COR-L47 (cell line): Measurements from ENCODE around the gene IPP.
"Not testable (repeated sequence)": the region's sequence is repeated elsewhere in the genome, so short reads cannot be mapped to it uniquely, and the experiment has no call there.

ENCODE experiments used
- DNase-seq: peaks from one replicate; lab custom pipeline; 2025; lab: John Stamatoyannopoulos, UW

Gene IPP

DNA sequence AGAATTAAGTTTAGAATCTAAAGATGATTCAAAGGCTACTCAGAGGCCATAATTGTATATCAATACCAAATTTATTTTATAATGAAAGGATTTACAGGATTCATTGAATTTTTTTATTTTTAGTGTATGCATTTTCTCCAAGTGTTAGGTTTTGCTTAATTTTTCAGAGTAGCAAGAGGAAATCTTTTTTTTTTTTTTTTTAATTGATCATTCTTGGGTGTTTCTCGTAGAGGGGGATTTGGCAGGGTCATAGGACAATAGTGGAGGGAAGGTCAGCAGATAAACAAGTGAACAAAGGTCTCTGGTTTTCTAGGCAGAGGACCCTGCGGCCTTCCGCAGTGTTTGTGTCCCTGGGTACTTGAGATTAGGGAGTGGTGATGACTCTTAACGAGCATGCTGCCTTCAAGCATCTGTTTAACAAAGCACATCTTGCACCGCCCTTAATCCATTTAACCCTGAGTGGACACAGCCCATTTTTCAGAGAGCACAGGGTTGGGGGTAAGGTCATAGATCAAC, 10.8 kb downstream of the IPP start:
- DNase-seq: not testable (repeated sequence)

DNA sequence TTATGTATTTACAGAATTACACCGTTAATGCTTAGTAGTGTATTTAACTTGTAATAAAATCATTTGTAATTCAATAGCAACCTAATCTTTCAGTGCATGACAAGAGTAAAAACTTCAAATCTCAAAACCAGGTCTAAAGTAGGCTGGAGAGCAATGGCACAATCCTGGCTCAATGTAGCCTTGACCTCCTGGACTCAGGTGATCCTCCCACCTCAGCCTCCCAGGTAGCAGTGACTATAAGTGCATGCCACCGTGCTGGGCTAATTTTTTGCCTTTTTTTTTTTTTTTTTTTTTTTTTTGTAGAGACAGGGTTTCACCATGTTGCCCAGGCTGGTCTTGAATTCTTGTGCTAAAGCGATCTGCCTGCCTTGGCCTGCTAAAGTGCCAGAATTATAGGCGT, 11.3 kb downstream of the IPP start:
- no peak for DNase-seq

DNA sequence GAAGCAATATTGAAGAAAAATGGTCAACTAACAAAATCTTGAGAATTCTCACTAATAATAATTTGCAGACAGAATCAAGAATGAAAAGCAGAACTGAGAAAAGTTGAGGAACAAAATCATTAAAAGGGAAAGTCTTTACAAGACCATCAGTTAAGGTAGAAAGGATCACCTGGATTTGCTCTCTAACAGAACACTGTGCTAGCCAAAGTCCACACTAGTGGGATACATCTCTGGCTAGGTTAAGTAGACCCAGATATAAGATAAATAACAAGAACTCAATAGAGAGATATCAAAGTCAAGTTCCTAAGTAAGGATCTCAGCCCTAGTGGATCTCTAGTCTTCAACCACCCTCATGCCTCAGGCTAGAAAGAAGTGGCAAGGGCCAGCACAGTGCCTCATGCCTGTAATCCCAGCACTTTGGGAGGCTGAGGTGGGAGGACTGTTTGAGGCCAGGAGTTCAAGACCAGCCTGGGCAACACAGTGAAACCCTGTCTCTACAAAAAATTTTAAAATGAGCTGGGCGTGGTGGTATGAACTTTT, 19.6 kb downstream of the IPP start:
- no peak for DNase-seq

DNA sequence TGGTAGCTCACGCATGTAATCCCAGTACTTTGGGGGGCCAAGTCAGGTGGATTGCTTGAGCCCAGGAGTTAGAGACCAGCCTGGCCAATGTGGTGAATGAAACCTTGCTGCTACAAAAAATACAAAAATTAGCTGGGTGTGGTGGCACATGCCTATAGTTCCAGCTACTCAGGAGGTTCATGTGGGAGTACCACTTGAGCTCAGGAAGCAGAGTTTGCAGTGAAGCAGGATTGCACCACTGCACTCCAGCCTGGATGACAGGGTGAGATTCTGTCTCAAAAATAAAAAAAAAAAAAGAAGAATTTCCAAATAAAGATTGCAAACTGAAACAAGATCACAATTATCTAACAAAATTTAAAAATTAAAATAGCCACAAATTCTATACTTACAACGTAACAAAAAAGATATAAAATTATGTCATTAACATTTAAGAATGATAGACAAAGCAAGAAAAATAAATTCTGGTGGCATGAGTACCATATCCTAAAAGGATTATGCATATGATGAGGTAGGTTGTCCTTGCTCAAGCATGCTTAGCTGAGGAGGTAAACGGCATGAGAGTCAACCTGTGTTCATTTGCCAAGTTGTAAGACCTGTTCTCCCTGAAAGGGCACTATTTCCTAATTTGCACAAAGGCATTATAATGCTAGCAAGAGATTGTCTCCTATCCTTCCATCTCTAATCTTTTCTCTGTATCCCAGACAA, 20.2 kb downstream of the IPP start:
- no peak for DNase-seq

DNA sequence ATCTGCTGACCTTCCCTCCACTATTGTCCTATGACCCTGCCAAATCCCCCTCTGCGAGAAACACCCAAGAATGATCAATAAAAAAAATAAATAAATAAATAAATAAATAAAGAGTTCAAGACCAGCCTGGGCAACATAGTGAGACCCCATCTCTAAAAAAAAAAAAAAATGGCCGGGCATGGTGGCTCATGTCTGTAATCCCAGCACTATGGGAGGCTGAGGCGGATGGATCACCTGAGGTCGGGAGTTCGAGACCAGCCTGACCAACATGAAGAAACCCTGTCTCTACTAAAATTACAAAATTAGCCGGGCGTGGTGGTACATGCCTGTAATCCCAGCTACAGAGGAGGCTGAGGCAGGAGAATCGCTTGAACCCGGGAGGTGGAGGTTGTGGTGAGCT, 24.4 kb downstream of the IPP start:
- DNase-seq: not testable (repeated sequence)

DNA sequence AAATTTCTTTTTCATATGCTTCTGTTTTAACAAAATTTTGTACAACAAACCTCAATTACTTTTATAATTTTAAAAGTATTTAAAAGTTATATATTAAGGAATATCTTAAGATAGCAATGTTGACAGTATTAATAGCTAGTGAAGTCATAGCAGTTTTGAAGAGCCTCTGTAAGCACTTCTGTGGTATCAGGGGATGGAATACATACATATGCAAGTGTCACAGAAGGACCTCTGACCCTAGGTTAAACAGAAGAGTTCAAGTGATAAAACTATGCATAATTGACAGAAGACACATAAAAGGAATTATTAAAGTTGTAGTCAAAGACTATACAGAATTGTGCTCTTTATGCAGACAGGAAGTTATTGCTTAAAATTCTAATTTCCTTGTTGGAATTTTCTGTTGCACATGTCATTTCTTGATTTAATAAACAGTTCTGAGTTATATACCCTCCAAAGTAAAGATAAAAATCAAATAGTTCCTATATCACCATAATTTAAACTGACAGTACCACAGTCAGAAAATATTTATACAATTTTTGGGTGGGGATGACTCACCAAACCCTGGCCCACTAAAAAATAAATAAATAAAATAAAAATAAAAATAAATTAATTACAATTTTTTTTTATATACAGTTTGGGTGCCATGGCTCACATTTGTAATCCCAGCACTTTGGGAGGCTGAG, 27.1 kb downstream of the IPP start:
- no peak for DNase-seq

DNA sequence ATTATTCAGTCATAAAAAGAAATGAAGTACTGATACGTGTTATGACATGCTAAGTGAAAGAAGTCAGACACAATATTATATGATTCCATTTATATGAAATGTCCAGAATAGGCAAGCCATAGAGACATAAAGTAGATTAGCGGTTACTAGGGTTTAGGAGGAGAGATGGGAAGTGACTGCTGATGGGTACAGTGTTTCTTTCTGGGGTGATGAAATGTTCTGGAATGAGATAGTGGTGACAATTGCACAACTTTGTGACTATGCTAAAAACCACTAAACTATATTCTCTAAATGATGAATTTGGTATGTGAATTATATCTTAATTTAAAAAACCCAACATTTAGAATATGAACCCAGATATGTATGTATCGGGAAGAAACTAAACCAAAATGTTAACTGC, 27.6 kb downstream of the IPP start:
- DNase-seq: no peak

DNA sequence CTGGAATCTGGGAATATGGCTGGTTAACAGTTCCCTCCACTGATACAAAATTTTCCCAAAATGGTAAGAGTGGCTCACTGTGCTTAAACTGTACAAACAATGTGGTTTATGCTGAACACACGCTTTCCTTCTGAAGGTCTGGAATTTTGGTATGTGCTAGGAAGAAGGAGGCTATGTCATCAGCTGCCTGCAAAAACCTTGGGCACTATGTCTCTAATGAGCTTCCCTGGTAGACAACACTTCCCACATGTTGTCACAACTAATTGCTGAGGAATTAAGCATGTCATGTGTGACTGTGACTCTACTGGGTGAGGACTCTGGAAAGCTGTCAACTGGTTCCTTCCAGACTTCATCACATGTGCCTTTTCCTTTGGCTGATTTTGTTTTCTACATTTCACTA, 29.2 kb downstream of the IPP start:
- no peak for DNase-seq

DNA sequence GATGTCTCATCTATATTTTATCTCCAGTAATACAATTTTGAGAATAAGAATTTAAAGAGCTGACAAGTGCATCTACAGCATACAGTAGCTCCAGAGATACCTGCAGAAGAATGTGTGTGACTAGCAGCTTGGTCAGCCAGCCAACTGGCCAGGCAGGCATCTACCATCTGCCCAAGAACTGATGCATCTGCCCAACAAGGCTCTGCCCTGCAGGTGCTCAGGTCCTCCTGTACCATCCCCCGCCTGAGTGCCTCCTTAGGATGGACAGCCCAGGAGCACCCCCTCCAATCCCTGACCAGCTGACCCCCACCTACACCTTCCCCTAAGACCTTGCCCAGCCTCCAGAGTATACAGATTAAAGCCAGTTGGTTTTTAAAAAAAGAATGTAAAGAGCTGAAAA, 32.2 kb downstream of the IPP start:
- DNase-seq: no peak

DNA sequence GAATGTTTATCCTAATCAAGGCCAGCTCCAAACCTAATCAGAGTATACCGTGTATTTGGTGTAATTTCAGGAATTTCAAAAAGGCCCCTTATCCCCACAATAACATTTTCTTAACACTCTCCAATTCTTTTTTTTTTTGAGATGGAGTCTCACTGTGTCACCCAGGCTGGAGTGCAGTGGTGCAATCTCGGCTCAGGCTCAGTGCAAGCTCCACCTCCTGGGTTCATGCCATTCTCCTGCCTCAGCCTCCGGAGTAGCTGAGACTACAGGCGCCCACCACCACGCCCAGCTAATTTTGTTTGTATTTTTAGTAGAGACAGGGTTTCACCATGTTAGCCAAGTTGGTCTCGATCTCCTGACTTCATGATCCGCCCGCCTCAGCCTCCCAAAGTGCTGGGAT, 33.1 kb downstream of the IPP start:
- not testable (repeated sequence) for DNase-seq

DNA sequence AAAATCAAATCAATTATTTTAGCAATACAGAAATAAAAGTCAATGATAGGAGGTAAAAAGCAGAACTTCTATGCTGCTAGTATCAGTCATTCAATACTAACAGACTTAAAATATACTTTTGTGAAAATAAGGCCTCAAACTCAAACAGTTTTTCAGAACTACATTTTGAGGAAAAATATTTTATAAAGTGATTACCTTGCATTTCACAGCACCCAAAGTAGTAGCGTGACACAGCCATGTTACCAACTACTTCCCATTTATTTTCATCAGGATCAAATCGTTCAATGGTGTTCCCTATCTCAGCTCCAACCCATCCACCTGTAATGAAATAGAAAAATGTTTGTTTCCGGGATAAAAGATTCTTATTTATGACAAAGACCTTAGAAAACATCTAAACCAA, 33.8 kb downstream of the IPP start:
- no peak for DNase-seq

DNA sequence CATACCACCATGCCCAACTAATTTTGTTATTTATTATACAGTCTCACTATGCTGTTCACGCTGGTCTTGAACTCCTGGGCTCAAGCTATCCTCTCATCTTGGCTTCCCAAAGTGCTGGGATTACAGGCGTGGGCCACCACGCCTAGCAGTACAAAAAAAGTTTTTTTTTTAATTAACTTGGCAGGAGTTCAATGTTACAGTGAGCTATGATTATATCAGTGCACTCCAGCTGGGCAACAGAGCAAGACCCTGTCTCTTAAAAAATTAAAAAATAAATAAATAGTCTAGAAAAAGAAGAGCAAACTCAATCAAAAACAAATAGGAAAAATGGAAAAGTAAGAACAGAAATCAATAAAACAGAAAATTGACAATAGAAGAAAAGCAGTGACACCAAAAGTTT, 36.7 kb downstream of the IPP start:
- DNase-seq: no peak

DNA sequence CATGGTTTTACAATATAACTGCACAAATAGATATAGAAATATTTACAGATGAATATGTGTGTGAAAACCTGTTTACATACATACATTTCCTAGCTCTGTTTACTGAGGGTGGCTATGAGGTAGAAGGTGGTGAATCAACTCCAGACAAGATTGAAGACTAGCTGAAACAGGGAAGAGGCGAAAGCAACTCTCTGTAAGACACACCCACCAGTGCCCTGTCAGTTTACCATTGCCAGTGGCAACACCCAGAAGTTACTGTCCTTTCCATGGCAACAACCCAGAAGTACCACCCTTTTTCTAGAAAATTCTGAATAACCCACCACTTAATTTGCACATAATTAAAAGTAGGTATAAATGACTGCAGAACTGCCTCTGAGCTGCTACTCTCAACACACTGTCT, 45.8 kb downstream of the IPP start:
- no peak for DNase-seq

DNA sequence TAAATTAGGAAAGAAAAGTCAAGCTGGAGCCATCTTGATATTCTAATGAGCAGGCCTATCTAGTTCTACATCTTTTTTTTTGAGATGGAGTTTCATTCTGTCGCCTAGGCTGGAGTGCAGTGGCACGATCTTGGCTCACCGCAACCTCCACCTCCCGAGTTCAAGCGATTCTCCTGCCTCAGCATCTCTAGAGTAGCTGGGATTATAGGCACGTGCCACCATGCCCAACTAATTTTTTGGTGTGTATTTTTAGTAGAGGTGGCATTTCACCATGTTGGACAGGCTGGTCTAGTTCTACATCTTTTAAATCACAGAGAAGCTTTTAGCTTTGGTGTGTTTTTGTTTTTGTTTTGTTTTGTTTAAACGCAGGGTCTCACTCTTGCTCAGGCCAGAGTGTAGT, 55.6 kb downstream of the IPP start:
- no peak for DNase-seq

DNA sequence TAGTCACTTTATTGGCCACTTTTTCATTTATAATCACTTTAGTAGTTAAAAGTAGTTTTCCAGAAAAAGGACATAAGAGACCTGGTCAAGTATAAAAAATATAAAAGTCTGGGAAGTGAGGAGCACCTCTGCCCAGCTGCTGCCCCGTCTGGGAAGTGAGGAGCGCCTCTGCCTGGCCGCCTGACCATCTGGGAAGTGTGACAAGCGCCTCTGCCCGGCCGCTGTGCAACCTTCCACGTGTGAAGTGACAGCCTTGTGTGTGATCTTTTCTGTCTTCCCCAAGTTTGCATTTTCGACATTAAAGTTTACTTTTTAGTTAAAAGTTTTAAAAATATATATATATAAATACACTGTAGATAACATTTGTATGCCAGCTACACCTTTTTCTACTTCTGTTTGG, 56.6 kb downstream of the IPP start:
- DNase-seq: not testable (repeated sequence)

DNA sequence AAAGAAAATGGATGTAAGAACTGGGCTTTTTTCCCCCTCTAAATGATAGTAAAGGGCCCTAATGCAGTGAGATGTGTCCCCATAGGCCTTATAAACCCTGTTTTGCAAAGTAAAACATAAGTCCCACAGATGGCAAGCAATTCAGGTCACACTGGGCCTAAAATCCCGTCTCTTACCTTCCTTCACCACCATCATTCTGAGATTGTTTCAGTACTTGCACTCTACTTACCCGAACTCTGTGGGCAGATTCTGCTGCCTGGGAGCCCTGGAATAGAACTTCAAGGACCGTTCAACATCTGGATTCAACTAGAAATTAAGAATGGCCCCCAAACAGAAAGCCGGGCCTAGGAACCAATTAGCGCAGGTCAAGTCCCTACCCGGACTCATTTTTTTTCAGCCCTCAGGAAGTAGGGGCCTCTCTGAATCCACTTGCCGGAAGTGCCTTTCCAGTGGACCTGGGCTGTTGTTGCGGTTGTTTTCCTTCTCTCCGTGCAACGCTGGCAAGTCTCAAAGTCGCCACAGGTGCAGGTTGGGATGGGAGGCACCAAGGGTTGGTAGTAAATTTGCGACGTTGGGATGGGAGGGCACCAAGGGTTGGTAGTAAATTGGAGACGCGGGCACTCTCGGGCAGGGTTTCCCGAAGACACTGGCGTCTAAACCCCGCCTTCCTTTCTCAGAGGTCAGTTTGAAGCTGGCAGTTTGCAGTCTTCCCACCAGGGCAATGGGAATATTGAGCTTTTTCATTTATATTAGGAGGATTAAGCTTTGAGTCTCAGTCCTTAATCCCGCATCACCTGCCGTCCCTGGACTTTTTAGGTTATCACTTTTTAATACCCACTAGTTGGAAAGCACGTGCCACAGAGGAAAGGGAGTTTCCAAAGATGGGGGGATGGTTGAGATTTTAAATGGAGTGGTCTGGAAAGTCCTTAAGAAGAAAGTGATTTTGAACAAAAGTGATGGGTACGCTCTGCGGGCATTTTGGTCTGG, 62.4 kb downstream of the IPP start, which contains the start of gene TMEM69:
Gene TMEM69, plus strand, starts transcription at position 428 of the 987 bp plus-strand sequence. CDS start 2,888 bp downstream, outside the sequence.
- DNase-seq: peak; percentile 61

DNA sequence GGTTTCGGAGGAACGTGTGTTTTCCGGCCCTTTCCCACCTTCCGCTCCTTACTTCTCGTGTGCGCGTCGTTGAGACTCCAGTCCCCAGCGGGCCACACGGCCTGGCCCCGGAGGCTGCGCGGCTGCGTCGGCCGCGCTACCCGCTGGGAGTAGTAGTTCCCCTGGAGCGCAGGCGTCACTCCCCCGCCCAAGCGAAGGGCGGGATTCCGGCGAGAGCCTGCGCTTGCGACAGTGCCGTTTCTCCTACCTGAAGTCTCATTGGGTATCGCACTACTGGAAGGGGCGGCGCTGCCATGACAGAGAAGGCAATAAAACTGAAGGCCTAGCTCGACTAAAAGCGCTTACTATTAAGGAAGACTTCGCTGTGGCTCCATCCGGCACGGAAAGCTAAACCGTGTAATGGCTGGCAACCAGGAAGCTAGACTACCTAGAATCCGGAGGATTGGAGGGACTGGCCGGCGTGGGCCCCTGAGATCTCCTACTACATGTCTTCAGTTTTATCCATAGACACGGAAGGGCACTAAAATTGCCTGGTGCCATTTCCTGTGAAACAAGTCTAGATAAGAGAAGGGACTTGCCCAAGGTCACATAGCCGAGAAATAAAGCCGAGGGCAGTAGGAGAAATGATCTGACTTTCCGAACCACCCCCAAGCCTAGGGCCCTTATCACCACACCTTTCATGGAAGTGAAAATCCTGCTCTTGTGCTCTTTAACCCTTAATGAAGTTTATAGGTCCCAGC, 63.3 kb downstream of the IPP start:
- DNase-seq: peak; percentile 92

DNA sequence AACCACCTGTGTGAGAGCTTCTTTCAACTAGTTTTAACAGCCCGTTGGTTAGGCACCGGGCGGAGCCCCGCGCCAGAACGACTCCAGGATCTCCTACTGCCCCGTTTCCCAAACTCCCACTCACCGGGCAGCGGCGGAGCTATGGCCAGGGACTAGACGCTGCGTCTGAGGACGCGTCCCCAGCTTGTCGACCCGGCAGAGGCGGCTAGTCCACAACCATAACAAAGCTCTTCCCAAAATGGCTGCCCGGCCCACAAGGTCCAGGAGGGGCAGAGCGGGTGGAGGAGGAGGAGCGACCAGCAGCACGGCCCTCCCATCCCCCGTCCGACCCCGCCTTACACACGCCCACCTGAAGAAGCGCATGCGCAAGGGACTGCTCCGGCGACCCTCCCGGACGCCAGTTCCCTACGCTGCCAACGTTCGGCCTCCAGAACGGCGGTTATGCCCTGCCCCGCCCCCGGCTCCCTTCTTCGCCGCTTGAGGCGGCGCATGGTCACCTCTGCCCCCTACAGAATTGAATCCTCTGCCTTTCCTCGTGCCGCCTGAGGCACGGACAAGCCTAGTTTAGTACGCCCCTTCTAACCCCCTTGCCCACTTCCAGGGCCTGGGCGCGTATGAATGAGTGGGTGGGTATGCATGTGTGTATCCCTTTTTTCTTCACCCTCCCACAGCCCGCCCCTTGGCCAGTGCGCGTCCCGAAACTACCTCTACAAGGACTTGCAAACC, 64.0 kb downstream of the IPP start, which contains the start of gene GPBP1L1:
Gene GPBP1L1, minus strand, starts transcription at position 246 of the 726 bp plus-strand sequence. CDS start 27,446 bp downstream, outside the sequence.
- peak; percentile 77 for DNase-seq

DNA sequence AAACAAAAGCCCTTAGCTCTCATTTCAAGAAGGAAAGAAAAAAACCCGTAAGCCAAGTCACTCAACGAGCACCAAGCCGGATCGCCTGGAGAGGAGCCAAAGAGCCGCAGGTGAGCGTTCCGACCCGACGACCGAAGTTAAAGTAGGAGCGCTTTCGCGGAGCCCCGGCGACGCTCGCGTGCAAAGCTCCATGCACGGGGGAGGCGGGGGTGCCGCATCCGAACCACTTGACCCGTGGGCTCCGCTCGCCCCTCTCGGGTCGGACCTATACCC, 64.5 kb downstream of the IPP start:
- peak; percentile 9 for DNase-seq

DNA sequence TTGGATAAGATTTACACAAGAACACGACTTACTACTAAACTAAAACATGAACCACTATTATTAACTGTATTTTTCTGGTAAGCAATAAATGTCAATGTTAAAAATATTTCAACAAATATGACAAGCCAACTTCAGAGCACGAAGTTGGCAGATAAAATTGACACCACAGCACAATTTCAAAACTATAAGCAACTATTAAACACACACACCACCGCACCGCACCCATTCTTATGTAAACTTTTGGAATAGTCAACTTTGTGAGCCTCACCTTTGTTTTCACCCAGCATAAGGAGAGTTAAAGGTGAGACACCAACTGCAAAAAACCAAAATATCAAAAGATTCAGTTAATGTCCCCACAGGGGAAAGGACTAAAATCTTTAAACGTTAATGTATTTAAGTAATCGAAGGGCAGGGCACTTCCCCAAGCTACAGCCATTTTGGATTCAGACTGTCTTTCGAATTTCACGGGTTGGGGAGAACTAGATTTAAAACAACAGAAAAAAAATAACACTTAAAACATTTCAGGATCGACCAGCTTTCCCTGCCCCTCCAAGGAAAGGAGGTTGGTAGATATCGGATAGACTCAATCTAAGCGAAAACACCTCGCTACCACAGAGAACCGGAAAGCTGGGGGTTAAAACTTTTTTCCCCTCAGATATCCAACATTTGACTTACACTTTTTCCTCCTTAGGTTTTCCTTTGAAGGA, 65.0 kb downstream of the IPP start:
- DNase-seq: no peak
